ENCODE results near the gene RPL21. TPM values are rescaled to one million over a fixed set of nuclear protein-coding genes. Genes with fewer than 3 reads are reported as not detected.
"Not testable (repeated sequence)": the region's sequence is repeated elsewhere in the genome, so short reads cannot be mapped to it uniquely, and the experiment has no call there.

Gene RPL21
- total RNA-seq, 4 donors from 2014 or later: 71.8 to 702 (median 370) TPM

DNA sequence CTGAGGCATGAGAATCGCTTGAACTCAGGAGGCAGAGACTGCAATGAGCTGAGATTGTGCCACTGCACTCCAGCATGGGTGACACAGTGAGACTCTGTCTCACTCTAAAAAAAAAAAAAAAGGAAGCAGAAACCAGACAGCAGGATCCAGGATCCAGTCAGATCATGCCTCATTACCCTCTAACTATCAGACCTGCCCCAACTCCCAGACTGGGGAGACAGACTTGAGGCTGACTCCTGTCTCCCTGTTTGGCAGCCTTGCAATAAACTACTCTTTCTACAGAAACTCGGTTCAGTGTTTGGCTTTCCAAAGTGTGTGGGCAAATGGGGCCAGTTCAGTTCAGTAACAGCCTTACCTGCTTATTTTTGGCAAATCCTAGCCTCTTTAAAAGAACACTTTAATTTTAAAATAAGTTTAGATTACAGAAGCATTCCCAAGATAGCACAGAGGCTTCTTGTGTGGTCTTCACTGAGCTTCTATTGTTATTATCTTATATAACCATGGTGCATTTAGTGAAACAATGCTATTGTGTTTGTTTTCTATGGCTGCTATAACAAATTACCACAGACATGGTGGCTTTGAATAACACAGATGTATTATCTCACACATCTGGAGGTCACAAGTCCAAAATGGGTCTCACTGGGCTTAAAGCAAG lies 37.8 kb downstream of the RPL21 start:
- Histone ChIP-seq H3K9me3 (no peaks in the 10 kb centered on the region), H3K4me1 (no peaks in the 10 kb centered on the region), H3K27me3 (no peaks in the 10 kb centered on the region), H3K4me3 (no peak overlapping the region), H3K36me3 (no peaks in the 10 kb centered on the region), H3K27ac (no peak overlapping the region)
- 58% methylated on average over 2 of the region's 2 CpGs; no CpG with 5 or more reads in 1 of the 2 donors for WGBS, 2 donors (ENCODE audit: low coverage in 1 of 2)
- DNase-seq: no peak
- TF ChIP-seq, protein P1, sequence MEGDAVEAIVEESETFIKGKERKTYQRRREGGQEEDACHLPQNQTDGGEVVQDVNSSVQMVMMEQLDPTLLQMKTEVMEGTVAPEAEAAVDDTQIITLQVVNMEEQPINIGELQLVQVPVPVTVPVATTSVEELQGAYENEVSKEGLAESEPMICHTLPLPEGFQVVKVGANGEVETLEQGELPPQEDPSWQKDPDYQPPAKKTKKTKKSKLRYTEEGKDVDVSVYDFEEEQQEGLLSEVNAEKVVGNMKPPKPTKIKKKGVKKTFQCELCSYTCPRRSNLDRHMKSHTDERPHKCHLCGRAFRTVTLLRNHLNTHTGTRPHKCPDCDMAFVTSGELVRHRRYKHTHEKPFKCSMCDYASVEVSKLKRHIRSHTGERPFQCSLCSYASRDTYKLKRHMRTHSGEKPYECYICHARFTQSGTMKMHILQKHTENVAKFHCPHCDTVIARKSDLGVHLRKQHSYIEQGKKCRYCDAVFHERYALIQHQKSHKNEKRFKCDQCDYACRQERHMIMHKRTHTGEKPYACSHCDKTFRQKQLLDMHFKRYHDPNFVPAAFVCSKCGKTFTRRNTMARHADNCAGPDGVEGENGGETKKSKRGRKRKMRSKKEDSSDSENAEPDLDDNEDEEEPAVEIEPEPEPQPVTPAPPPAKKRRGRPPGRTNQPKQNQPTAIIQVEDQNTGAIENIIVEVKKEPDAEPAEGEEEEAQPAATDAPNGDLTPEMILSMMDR (IDR thresholded peaks at IDR 0.05): no peak
- TF ChIP-seq POLR2AphosphoS5 (IDR thresholded peaks at IDR 0.05) (no peak), EP300 (IDR thresholded peaks at IDR 0.05; ENCODE audit: low read depth) (no peak), POLR2A (IDR thresholded peaks at IDR 0.05) (no peak)
- in situ Hi-C loops (cut with MboI; ENCODE audit: low pct_ligation_motif_present in 1 of 4, low pct_unique_long_range_greater_than_20kb in 1 of 4, low sequenced_read_pairs in 3 of 4) (no loop called here), intact Hi-C loops (cut with DNase I; ENCODE audit: low total_unique reads) (no loop called here)

DNA sequence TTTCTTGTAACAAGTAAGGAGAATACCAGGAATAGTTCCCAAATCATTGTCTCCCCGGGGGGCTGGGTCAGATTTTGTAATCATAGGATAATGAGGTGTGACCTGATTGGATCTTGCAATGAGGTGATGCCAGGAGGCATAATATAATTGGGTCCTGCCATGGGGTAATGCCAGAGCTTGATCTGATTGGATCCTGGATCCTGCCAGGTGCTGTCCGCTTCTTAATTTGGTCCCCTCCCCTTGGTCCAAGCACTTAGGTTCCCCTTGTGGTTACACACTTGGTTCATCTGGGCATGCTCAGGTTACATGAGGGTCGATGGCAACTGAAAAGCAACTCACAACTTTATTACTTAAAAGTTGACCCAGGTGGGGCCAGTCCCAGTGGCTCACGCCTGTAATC lies 39.4 kb downstream of the RPL21 start:
- Histone ChIP-seq H3K27me3 (peaks cover 4% of the 10 kb centered on the region), H3K4me3 (no peak overlapping the region), H3K36me3 (no peaks in the 10 kb centered on the region), H3K9me3 (no peaks in the 10 kb centered on the region), H3K27ac (no peak overlapping the region), H3K4me1 (no peaks in the 10 kb centered on the region)
- intact Hi-C loops (cut with DNase I; ENCODE audit: low total_unique reads) (no loop called here), in situ Hi-C loops (cut with MboI; ENCODE audit: low pct_ligation_motif_present in 1 of 4, low pct_unique_long_range_greater_than_20kb in 1 of 4, low sequenced_read_pairs in 3 of 4) (no loop called here)
- no peak for DNase-seq
- no peak for TF ChIP-seq POLR2A (IDR thresholded peaks at IDR 0.05)
- no peak for TF ChIP-seq POLR2AphosphoS5 (IDR thresholded peaks at IDR 0.05)
- TF ChIP-seq EP300 (IDR thresholded peaks at IDR 0.05; ENCODE audit: low read depth): no peak
- TF ChIP-seq, protein P1 (IDR thresholded peaks at IDR 0.05): no peak
- 71% methylated on average over 4 of the region's 4 CpGs; no CpG with 5 or more reads in 1 of the 2 donors for WGBS, 2 donors (ENCODE audit: low coverage in 1 of 2)

DNA sequence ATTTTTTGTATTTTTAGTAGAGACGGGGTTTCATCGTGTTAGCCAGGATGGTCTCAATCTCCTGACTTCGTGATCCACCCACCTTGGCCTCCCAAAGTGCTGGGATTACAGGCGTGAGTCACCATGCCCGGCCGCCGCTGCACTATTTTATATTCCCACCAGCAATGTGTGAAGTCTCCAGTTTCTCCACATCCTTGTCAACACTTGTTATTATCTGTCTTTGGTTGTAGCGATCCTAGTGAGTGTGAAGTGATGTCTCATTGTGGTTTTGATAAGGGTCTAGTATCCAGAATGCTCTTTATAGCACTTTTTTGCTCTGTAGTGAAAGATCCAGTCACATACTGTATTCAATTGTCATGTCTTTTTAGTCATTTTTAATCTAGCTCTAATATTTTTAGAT lies 40.6 kb downstream of the RPL21 start:
- H3K4me3 ChIP-seq; H3K9me3 ChIP-seq; in situ Hi-C loops (cut with MboI; ENCODE audit: low pct_ligation_motif_present in 1 of 4, low pct_unique_long_range_greater_than_20kb in 1 of 4, low sequenced_read_pairs in 3 of 4); H3K36me3 ChIP-seq; DNase-seq; H3K4me1 ChIP-seq; H3K27ac ChIP-seq; intact Hi-C loops (cut with DNase I; ENCODE audit: low total_unique reads); H3K27me3 ChIP-seq: not testable (repeated sequence)
- WGBS, 2 donors (ENCODE audit: low coverage in 1 of 2): 86 to 96% methylated on average over 7 to 8 of the region's 8 CpGs

DNA sequence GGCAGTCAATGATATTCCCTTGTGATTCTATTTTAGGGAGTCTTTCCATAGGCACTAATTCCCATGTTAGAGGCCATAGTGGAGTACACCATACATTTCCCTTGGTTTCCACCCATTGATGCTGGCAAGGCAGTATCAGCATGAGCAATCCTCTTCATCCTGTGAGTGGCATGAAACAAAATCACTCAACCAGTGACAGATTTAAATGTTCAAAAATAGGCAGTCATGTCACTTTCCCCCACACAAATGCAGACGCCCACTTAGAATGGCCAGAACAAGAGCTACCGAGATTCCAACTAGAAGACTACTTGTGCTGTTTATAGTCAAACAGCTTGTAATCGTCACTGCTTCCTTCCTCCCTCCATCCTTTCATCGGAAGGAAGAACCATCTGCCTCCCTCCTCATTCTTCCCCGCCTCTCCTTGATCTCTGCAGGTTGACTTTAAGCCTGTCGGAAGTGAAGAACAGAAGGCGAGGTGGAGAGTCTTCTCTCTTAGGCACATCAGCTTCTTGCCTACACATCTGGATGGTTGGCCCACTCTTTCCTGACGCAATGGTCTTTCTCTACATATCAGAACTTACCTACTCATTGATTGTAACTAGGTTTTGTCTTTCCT lies 41.8 kb downstream of the RPL21 start:
- no peak for DNase-seq
- intact Hi-C loops (cut with DNase I; ENCODE audit: low total_unique reads) (no loop called here), in situ Hi-C loops (cut with MboI; ENCODE audit: low pct_ligation_motif_present in 1 of 4, low pct_unique_long_range_greater_than_20kb in 1 of 4, low sequenced_read_pairs in 3 of 4) (no loop called here)
- TF ChIP-seq POLR2AphosphoS5 (IDR thresholded peaks at IDR 0.05) (no peak), POLR2A (IDR thresholded peaks at IDR 0.05) (no peak), EP300 (IDR thresholded peaks at IDR 0.05; ENCODE audit: low read depth) (no peak)
- TF ChIP-seq, protein P1 (IDR thresholded peaks at IDR 0.05): no peak
- Histone ChIP-seq H3K27me3 (peaks cover 4% of the 10 kb centered on the region), H3K9me3 (no peaks in the 10 kb centered on the region), H3K36me3 (no peaks in the 10 kb centered on the region), H3K4me3 (no peak overlapping the region), H3K4me1 (no peaks in the 10 kb centered on the region), H3K27ac (no peak overlapping the region)
- WGBS, 2 donors (ENCODE audit: low coverage in 1 of 2): 67 to 73% methylated on average over 3 to 8 of the region's 8 CpGs

Measured in transverse colon (tissue), 4 donors.